DMS153 treated with DMSO at 0.1 percent for 48 hours (cell line): ENCODE measurements around the gene NT5DC3.

ENCODE experiments used
- DNase-seq: peaks from one replicate; lab custom pipeline; 2025; ENCODE audit not compliant: unreplicated experiment; lab: John Stamatoyannopoulos, UW

Gene NT5DC3

DNA sequence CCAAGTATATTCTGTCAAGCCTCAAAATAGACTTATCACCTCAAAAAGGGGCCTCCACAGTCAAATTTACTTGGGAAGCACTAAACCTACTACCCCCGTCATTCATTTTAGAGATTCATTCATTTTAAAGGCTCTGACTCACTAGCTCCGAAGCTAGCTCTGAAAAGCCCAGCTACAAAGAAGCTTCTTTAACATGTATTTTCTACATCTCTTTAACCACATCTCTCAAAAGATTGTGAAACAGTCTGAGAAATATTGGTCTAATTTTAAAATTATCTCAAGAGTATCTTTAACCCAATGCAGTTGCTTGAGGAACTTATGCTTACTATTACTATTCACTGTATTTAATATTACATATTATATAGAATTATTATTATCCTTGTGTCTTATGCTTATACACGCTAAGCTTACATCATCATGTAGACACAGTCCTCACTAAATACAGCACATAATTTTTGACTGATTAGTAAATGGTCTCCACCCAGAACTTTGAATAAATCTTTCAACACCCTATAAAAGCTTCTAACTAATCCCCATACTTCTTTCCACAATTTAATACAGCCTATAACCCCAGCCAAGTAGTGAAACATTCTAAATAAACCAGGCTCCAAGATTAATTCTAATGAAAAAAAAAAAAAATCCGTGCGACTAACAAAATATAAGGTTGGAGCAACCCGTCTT lies 7.8 kb downstream of the NT5DC3 start:
- DNase-seq = no peak

DNA sequence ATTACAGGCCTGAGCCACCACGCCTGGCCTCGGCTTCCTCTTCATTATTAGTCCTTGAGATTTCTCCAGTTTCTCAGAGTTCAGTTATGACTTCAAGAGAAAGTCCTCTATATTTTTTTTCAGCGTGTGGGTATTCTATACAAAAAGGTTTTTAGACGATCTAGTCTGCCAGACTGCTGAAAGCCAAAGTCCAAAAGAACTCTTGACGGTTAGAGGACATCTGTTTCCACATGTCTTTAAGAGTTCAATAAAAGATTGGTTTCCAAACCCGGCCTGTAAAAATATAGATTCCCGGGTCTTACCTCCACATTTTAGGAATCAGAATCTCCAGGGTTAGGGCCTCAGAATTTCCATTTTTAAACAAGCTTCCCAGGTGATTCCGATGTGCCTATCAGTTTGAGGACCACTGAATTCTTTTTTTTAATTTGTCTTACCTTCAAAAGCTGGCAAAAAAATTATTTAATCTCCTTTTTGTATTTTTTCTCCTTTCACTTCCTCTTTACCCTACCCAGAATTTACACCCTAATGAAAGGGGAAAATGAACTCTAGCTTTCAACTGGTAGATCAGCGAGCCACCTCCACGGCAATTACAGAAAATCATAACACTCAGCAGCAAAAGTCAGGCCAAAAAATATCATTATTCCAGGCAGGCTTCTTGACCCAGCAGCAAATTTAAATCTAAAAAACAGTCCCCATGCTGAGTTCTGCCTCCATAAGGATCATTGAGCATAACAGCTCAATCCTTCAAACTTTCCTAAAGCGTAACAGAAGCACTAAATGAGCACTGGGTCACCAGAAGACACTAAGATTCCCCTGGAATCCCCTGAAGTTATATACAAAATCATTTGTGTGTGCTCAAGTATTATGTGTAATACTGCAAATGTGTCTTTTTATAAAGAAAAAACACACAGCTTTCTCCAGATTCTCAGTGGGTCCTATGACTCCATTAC lies 8.7 kb downstream of the NT5DC3 start:
- DNase-seq = no peak

DNA sequence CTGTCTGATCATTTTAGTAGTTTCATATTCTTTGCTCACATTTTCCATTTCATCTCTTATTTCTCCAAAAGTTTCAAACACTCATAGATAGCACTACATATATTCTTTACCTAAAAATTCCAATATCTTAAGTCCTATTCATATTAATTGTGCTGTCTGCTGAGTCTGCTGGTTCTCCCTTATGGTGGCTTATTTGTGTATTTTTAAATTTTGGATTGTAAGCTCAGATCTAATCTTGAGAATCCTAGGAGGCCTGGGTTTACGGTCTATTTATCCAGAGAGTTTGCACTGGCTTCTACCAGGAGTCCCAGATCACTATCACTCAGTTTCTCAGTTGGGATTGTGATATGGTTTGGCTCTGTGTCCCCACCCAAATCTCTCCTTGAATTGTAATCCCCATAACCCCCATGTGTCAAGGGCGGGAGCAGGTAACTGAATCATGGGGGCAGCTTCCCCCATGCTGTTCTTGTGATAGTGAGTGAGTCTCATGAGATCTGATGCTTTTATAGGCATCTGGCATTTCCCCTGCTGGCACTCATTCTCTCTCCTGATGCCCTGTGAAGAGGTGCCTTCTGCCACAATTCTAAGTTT lies 10.2 kb downstream of the NT5DC3 start:
- no peak for DNase-seq

DNA sequence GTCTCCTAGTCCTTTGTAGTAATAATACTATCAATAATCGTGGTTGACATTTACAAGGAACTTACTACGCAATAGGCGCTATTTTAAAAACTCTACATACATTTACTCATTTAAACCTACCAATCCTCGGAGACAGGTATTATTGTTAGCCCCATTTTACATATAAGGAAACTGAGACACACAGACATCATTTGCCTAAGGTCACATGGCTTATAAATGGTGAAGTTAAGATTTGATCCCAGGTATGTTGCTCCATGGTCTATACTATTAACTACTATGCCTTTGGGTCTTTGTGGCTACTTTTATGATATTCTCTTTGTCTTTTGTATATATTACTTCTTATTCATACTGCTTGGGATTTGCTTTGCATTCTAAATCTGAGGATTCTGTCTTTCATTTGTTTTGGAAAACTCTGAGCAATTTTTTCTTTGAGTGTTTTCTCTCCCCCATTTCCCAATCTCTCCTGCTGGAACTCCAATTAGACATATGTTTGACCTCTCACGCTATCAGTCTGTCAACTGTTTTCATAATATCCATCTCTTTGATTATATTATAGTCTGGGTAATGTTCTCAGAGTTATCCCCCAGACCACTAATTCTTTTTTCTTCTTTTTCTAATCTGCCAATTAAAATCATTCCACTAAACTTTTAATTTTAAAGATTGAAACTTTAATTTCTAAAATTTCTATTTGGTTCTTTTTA lies 10.9 kb downstream of the NT5DC3 start:
- DNase-seq = no peak

DNA sequence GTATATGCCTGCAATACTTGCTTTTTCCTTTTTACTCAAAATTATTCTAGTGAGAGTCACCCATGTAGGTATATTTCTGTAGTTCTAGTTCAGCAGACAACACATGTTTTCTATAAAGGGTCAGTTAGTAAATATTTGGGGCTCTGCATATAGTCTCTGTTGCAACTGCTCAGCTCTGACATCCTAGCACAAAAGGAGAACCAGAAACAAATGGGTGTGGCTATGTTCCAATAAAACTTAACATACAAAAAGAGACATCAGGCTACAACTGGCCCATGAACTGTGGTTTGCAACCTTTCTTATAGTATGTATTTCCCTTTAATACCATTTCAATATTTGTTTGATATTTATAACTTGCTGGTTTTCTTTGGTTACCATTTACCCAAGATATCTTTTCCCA lies 11.9 kb downstream of the NT5DC3 start:
- no peak for DNase-seq

DNA sequence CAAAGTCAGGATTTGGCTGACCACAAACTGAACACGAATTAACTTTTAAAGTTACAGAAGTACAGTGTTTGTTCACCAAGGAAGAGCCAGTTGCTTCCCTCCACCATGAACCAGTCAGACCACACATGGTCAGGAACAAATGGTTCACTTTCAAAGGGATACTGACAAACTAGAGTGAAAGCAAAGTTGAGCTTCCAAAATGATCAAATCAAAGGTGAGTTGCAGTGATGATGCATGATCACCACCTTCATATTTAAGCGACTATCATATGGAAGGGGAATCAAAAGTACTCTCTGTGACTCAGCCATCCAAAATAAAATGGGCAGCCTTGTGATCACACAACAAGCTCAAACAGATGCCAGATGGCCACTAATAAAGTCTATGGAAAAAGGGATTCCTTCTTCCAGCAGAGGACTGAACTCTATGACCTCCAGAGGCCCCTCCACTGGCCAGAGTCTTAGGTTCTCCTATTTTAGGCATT lies 13.1 kb downstream of the NT5DC3 start:
- DNase-seq = no peak

DNA sequence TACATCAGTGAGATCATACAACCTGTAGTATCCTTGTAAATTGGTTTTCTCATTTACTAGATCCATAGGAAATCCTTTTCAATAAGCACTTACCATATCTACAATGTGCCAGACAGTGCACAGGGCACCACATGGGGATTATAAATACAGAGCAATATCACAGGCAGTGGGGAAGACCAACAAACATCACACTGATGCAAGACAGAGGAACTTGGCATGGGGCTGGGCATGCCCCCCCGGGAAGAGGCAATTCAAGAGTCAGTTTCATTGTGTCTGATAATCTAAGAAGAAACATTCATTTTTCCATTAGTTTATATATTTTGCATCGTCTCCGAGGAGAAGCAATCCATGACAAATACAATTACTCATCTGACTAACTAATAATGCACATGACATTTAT lies 16.2 kb downstream of the NT5DC3 start:
- no peak for DNase-seq

DNA sequence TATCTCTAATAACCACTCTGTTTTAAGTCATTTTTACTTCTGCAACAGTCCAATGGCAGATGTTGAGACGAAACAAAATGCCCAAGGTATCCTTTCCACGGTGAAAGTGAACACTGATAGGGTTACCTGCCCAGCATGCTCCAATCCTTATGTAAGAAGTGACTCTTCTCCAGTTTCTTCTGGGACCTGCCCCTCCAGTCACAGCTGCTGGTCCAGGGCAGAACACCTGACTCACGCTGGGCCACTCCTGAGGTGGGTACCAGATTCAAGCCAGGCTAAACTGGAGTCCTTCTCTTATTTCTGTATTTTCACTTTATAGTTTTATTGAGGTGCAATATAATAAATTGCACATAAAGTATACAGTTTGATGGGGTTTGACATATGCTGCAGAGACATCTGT lies 16.7 kb downstream of the NT5DC3 start:
- DNase-seq = no peak

DNA sequence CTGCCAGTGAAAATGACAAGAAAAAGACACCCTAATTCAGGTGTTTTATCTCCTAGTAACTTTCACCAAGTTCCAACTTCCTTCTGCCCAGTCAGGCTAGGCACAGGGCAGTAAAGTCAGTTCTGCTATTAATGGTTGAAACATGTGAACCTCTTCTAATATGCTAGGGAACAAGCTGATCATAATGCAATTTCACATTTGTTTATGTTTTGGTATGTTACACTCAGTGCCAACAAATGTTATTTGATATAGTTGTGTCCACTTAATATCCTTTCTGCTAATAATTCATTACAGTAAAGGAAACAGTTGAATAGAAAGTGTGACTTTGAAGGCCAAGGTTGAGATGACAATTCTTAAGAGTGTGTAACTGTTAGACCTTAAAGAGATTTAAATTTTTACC lies 17.2 kb downstream of the NT5DC3 start:
- no peak for DNase-seq

DNA sequence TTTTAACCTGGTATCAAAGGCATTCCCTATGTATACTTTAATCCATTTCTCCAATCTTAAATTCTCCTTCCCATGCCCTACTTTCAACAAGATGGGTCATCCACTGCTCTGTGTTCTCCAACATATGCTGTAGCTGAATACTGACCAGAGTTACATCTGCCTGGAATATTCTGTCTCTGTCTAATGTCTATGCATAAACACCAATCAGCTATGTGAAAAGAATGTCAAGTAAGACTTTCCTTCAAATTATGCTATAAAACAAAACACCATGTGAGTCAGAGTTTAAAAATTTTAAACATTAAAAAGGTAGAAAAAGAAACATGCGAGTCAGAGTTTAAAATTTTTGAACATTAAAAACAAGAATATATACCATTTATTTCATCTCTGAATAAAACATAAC lies 19.3 kb downstream of the NT5DC3 start:
- no peak for DNase-seq

DNA sequence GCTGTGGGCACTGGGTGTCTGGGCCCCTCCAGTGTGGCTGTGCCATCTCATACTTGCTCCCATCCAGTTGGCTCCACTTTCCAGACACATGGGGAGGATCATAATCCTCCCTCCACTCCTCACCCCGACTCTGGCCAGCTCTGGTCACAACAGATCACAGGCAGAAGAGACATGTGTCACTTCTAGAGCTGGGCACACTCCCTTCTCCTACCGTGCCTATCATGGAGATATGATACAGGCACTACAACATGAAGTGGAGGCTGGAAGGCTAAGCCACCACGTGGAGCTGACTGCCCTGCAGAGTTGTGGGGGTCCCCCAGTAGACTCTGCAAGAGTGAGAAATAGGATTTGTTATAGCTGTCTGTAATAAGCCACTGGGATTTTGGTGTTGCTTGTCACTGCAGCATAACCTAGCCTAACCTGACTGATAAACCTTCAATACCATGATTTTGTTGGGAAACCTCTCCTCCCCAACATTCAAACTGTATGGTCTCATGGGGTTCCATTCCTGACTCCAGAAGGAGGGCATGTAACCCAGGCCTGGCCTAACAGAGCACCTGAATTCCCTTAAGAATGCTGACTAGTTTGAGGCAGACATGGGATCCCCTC lies 20.0 kb downstream of the NT5DC3 start:
- DNase-seq = no peak

DNA sequence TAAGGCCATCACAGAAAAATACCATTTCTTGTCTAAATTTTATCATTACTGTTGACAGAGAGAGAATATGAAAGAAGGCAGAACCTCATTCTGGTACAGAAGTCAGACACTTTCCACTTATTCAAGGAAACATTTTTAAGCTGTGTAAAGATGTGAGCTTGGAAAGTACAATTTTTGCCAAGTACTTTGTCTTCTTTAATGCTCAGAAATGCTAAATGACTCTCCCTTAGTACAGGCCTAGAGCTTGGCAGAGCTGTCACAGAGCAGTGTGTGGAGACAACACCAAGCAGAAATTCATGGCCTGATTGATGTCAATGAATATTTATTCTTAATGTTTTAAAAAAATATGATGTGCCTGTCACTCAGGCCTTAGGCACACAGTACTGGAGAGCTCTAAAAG lies 20.7 kb downstream of the NT5DC3 start:
- no peak for DNase-seq

DNA sequence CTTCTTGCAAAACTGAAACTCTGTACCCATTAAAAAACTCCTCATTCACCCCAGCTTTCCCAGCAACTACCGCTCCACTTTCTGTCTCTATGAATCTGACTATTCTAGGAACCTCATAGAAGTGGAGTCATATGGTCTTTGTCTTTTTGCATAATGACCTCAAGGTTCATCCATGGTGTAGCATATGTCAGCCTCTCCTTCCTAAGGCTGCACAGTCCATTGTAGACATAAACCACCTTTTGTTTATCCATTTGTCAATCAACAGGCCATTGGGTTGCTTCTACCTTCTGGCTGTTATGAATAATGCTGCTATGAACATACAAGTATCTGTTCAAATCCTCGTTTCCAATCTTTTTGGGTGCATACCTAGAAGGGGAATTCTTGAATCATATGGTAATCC lies 21.1 kb downstream of the NT5DC3 start:
- DNase-seq = no peak

DNA sequence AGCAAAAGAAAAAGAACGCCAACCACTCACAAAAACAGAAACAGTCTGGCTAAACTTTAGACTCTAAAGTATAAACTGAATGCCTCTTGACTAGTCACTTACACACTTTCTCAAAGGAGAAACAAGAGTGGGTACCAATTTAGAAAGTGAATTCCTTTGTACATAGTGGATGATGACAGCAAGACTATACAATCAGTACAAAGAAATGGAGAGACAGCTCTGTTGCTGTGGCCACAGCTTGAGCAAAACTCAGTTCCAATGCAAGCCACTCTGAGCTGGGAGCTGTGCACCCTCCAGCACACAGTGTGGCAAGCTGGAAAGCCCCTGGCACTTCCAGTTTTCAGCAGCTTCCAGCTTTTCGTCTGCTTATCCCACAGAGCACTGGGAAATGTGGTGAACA lies 21.7 kb downstream of the NT5DC3 start:
- no peak for DNase-seq

DNA sequence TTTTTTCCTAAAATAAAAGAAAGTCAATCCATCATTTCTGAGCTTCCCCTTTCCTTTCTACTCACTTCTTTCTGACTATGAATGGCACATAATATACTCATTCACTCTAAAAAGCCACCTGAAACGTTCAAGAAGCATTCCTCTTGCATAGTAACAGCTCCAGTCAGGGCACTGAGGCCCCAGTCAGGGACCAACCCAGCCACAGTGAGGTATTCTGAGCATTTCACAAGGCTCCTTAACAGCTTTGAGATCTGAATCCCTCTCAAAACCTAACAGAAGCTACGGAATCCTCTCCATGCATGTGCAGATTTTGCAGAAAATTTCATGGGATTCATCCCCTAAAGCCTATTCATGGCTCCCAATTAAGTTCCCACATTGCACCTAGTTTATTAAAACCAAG lies 23.2 kb downstream of the NT5DC3 start:
- no peak for DNase-seq

DNA sequence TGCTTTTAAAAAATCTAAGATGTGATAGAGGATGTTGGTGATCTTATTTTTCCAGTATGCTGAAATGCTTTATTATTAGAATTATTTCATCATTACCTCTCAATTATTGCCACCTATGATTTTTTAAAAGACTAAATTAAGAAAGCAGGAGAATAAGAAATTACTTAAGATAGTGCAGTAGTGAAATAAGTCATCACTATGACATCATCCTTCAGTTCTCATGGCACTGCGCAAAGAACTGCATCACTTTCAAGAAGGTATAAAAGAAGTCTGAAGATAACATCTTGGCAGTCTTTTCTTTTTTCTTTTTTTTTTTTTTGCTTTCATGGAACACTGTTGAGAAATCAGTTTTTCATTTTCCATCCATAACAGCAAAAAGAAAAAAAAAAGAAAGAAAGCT lies 24.4 kb downstream of the NT5DC3 start:
- DNase-seq = no peak

DNA sequence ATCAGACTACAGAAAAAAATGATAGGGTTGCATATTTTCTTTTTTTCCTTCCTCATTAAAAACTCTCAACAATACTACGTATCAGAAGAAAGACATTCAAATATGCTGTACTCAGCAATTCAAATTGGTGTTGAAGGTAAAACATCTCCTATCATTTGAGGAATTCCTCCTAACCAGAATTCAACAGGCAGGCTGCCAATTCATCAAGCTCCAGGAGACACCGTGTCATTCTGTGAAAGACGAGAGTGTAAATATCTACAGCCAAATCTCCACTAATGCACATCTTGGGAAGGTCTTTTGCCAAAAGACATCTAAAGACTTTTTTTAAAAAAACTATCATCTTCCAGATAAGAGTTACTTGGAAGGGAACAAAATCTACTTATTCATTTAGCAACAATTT lies 26.6 kb downstream of the NT5DC3 start:
- no peak for DNase-seq

DNA sequence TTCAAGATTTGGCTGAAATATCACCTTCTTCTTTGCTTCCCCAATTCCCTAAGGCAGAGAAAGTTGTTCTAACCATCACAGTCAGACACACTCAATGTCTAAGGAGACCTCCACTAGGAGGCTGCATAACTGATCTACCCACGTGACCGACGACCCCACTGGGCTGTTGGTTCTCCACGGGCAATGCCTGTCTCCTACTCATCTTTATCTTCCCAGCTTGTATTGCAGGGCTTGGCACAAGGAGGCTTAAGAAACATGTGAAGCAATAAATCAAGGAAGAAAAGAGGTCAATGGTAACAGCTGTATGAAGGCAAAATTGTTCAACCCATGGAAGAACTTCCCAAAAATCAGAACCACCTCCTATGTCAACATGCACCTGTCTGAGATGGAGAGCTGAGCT lies 27.1 kb downstream of the NT5DC3 start:
- no peak for DNase-seq

DNA sequence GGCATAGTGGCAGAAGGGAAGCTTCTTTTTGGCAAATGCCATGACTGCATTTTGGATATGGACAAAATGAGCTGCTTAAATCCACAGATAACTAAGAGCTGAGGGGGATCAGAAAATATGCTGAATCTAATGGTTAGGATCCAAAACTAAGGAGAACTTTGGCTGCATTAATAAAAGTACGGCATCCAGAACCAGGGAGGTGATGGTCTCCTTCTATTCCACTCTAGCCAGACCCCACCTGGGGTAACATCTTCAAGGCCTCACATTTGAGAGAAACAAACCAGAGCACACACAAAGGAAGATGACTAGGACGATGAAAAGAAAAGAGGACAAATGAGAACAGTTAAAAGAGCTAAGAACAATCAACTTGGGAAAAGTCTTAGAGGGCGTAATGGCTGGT lies 27.6 kb downstream of the NT5DC3 start:
- DNase-seq = no peak

DNA sequence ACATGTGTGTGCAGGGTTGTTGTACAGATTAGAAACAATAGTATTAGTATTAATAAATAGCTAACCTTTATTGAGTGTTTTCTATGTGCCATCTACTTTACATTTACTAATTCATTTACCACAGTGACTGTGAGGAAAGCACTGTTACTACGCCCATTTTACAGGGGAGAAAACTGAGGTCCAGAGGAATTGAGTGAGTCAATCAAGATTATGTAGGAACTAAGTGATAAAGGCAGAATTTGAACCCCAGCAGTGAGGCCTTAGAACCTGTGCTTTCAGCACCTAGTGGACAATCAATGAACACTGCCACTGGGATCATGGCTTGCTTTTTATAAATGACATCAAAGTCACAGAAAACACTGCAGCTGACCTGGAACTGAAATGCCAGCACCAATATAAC lies 28.2 kb downstream of the NT5DC3 start:
- DNase-seq = no peak

DNA sequence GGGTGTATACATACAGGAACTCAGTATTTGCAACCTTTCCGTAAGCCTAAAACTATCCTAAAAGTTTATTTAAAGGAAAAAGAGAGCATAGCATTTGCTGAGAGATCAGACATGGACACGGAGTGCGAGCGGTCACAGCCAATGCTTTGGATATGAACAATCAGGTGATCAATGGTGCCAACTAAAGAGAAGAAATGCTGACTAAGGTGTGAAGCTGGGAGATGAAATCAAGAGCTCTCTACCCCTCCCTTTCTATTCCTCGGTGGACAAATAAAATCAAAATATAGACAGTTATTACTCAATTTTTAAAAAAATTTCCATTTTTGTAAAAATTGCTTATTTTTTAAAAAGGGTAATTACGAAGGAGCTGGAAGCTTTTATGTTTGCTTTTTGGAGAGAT lies 29.2 kb downstream of the NT5DC3 start:
- no peak for DNase-seq
